ENCODE results near the gene CEP104. TPM values are rescaled to one million over a fixed set of nuclear protein-coding genes. Genes with fewer than 3 reads are reported as not detected.

CEP104 gene
- total RNA-seq, 2 donors from 2014 or later, result 26.9 to 28.3 TPM

Other genes starting within 250 kb of the CEP104 start
- gene MEGF6, start 245.7 kb downstream of the CEP104 start, total RNA-seq, result 1 to 10 TPM; 4.6 to 7.6 TPM
- 1 to 10 TPM; 6.0 to 10.0 TPM for gene TPRG1L, start 232.2 kb downstream of the CEP104 start, total RNA-seq
- 10 to 100 TPM; 26.5 to 38.6 TPM for gene WRAP73, start 207.1 kb downstream of the CEP104 start, total RNA-seq
- under 1 TPM; 0.30 to 0.39 TPM for gene TP73, start 204.7 kb downstream of the CEP104 start, total RNA-seq
- not detected for gene CCDC27, start 104.8 kb downstream of the CEP104 start, total RNA-seq
- gene SMIM1, start 84.5 kb downstream of the CEP104 start, total RNA-seq, result 1 to 10 TPM; 1.0 to 2.7 TPM
- 10 to 100 TPM; 26.8 to 33.9 TPM for gene LRRC47, start 60.7 kb downstream of the CEP104 start, total RNA-seq
- 10 to 100 TPM; 12.0 TPM for gene DFFB, start 265 bp upstream of the CEP104 start, total RNA-seq
- gene C1orf174, start 43.1 kb upstream of the CEP104 start, total RNA-seq, result 10 to 100 TPM; 28.9 to 34.7 TPM

All from activated naive CD4-positive, alpha-beta T cell treated with anti-CD3 and anti-CD28 coated beads, Interleukin-2, amount 50 U/mL, for 72 hours (primary cell).